Fibroblast of the aortic adventitia (primary cell): ENCODE results near the gene NFATC1. TPM values are rescaled to one million over a fixed set of nuclear protein-coding genes. Genes with fewer than 3 reads are reported as not detected.

ENCODE experiments used
- DNase-seq: peaks from one replicate; pipeline ENCODE4 v3.0.0-alpha.2; 2010; ENCODE audit warnings: low read depth
- H3K4me3 ChIP-seq: 2 replicates; pipeline ENCODE4 v1.5.1; 2011; ENCODE audit warnings: low read depth, mild to moderate bottlenecking, control low read depth, low read length, moderate library complexity
- total RNA-seq: library from RNA; depleted of rRNA; stranded (reverse); fragments of >200 nt; gene quantifications from 2 replicates; pipeline ENCODE4 v1.2.3, GENCODE V29; 2012; ENCODE audit warnings: low replicate concordance
- TF ChIP-seq, protein P1 (sequence below): IDR thresholded peaks from 2 replicates; pipeline ENCODE4 v1.5.1; 2011; ENCODE audit warnings: mild to moderate bottlenecking, low read length, control low read depth, inconsistent platforms; ENCODE audit not compliant: insufficient read depth

NFATC1 gene
- total RNA-seq, 1 donor = 3.0 TPM

- DNase-seq = no peak
- TF ChIP-seq, protein P1, sequence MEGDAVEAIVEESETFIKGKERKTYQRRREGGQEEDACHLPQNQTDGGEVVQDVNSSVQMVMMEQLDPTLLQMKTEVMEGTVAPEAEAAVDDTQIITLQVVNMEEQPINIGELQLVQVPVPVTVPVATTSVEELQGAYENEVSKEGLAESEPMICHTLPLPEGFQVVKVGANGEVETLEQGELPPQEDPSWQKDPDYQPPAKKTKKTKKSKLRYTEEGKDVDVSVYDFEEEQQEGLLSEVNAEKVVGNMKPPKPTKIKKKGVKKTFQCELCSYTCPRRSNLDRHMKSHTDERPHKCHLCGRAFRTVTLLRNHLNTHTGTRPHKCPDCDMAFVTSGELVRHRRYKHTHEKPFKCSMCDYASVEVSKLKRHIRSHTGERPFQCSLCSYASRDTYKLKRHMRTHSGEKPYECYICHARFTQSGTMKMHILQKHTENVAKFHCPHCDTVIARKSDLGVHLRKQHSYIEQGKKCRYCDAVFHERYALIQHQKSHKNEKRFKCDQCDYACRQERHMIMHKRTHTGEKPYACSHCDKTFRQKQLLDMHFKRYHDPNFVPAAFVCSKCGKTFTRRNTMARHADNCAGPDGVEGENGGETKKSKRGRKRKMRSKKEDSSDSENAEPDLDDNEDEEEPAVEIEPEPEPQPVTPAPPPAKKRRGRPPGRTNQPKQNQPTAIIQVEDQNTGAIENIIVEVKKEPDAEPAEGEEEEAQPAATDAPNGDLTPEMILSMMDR = no peak
- H3K4me3 ChIP-seq = no peak overlapping the region
Observed at GRCh38 chr18:79405019-79405780, 9.5 kb downstream of the NFATC1 start.

DNA sequence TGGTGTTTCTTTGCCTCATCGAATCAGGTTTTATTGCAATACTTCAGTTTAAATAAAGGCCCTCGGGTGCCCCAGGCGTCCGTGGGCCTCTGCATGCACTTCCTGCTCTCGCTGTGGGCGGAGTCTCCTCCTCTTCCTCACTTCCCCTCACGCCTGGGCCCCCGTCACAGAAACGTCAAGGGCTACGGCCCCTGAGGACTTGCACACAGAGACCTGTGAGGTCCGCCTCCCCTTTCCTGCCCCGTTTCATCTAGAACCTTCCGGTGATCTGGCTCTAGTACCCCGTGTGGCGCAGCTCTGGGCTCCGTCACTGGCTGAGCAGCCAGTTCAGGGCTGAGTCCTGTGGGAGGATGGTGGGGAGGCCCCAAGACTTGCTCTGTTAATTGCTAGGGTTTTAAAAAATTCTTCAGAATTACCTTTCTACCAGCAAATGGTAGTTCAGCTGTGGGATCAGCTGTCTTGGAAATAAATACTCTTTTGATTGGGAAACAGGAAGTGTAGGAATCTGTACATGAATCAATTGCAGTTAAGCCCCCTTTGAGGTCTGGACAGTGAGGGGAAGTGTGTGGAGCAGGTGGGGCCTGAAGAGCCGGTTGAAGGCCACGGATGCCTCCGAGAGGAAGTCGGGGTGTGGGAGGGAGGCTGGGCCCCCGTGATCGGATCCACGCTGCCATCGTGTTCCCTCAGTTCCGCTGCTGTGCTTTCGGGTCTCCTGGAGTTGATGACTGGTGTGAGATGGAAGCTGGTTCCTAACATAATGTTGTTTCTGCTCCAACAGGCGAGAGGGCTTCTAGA is 10.2 kb downstream of the NFATC1 start:
- TF ChIP-seq, protein P1 = no peak
- DNase-seq = no peak
- no peak overlapping the region for H3K4me3 ChIP-seq

DNA sequence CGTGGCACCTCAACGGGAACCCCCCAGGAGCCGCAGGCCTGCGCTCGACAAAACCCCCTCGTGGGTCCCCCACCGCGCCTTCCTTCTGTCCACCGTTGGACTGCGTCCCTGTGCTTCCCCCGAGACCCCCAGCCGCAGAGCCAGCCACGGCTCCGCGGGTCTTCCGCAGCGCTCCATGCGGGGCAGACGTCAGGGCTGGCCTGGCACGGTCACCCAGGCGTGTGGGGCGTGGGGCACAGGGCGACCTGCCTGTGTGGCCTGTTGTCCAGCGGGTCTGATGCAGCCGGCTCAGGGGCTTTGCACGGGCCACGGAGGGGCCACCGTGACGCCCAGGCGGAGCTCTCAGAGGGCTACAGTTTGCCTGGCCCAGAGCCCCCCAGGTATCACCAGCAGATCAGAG is 11.0 kb downstream of the NFATC1 start:
- TF ChIP-seq, protein P1 = no peak

GRCh38 chr18:79409313-79409712 is 13.6 kb downstream of the NFATC1 start:
- H3K4me3 ChIP-seq = no peak overlapping the region
- TF ChIP-seq, protein P1 = no peak
- no peak for DNase-seq

More for the DNA sequence above, 11.0 kb downstream of the NFATC1 start:
- no peak for DNase-seq
- no peak overlapping the region for H3K4me3 ChIP-seq

DNA sequence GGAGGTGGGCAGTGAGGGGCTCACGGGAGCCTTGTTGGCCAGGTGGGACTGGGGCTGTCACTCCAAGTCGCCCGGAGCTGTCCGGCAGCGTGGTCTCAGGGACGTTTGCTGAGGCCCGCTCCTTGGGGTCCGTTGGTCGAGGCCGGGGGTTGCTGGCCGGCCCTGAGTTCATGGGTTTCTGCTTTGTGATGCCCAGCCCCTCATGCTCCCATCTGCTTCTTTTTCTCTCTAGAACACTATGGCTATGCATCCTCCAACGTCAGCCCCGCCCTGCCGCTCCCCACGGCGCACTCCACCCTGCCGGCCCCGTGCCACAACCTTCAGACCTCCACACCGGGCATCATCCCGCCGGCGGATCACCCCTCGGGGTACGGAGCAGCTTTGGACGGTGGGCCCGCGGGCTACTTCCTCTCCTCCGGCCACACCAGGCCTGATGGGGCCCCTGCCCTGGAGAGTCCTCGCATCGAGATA is 14.5 kb downstream of the NFATC1 start:
- DNase-seq = no peak
- no peak overlapping the region for H3K4me3 ChIP-seq
- TF ChIP-seq, protein P1 = no peak

- no peak for DNase-seq
- TF ChIP-seq, protein P1 = no peak
Observed at GRCh38 chr18:79410731-79411613, 15.2 kb downstream of the NFATC1 start.

More at GRCh38 chr18:79410731-79411613, 15.2 kb downstream of the NFATC1 start:
- H3K4me3 ChIP-seq = no peak overlapping the region
